Natural killer cell (primary cell): ENCODE measurements around the gene ISCU. TPM values are rescaled to one million over a fixed set of nuclear protein-coding genes. Genes with fewer than 3 reads are reported as not detected.
A peak's percentile ranks its signal among the peaks of the same experiment; 100 is the strongest.

Experiments
- ATAC-seq, 3 donors: fragments of 150-1000 bp in 2 of 3; fragments of 200-7000 bp in 1 of 3; cut with Tn5 transposase; 1 replicate in 1 of 3; 2 replicates in 2 of 3; pipeline ENCODE4 v1.10.0; 2021; ENCODE audit warnings: mild to moderate bottlenecking in 2 of 3, moderate library complexity in 2 of 3
- DNase-seq, 2 donors: peaks; one replicate each; pipeline versions ENCODE4 v3.0.0 to v3.0.0-alpha.2; 2013 to 2021; ENCODE audit warnings: mixed read lengths in 1 of 2
- H3K27ac ChIP-seq: one replicate; pipeline ENCODE4 v1.5.1; 2013; ENCODE audit warnings: mild to moderate bottlenecking, low read length
- H3K27me3 ChIP-seq: one replicate; pipeline ENCODE4 v1.6.1; 2013; ENCODE audit warnings: low read length; ENCODE audit not compliant: control insufficient read depth, insufficient read depth
- H3K36me3 ChIP-seq: one replicate; pipeline ENCODE4 v1.6.1; 2013; ENCODE audit warnings: low read length; ENCODE audit not compliant: control insufficient read depth, insufficient read depth
- H3K4me1 ChIP-seq: one replicate; pipeline ENCODE4 v1.6.1; 2013; ENCODE audit warnings: low read length; ENCODE audit not compliant: control insufficient read depth, insufficient read depth
- H3K4me3 ChIP-seq: one replicate; pipeline ENCODE4 v1.5.1; 2013; ENCODE audit warnings: low read length
- H3K9me3 ChIP-seq: one replicate; pipeline ENCODE4 v1.6.1; 2013; ENCODE audit warnings: low read length; ENCODE audit not compliant: control insufficient read depth, insufficient read depth
- H3K27ac Mint-ChIP-seq, 2 donors: one replicate each; pipeline ENCODE4 v1.8.0; 2022; ENCODE audit warnings: mild to moderate bottlenecking in 2 of 2, mixed read lengths in 2 of 2, moderate library complexity in 1 of 2
- H3K27me3 Mint-ChIP-seq, 2 donors: one replicate each; pipeline ENCODE4 v1.8.0; 2022; ENCODE audit warnings: low read depth in 2 of 2, mixed read lengths in 2 of 2
- H3K36me3 Mint-ChIP-seq: one replicate; pipeline ENCODE4 v1.8.0; 2022; ENCODE audit warnings: mixed read lengths
- H3K4me1 Mint-ChIP-seq, 2 donors: one replicate each; pipeline ENCODE4 v1.8.0; 2022; ENCODE audit warnings: mixed read lengths in 2 of 2
- H3K4me3 Mint-ChIP-seq: one replicate; pipeline ENCODE4 v1.8.0; 2022; ENCODE audit warnings: mild to moderate bottlenecking, moderate library complexity, mixed read lengths
- H3K9me3 Mint-ChIP-seq, 2 donors: one replicate each; pipeline ENCODE4 v1.8.0; 2022; ENCODE audit warnings: mixed read lengths in 2 of 2
- CTCF ChIP-seq: fragments of 200-600 bp; IDR thresholded peaks from one replicate; pipeline ENCODE4 v1.8.0; 2022; ENCODE audit warnings: antibody characterized with exemption
- WGBS: methylation state at CpG from one replicate; pipeline ENCODE4 v1.1.7; 2013; ENCODE audit warnings: missing lambda C conversion rate; ENCODE audit not compliant: insufficient coverage; 5-methylcytosine and 5-hydroxymethylcytosine counted together
- intact Hi-C: fragments of 100-400 bp; cut with micrococcal nuclease; formaldehyde crosslinking; loops from one replicate; pipeline ENCODE4 v1.14.2; 2022
- total RNA-seq, 4 donors: library from RNA; stranded (reverse); fragments of 120-200 nt in 1 of 4; gene quantifications; one replicate each; pipeline versions ENCODE4 v1.2.3 to v1.2.4, GENCODE V29; 2013 to 2022

Gene ISCU
- total RNA-seq, 3 donors from 2014 or later (not counting 1 experiment from before 2014, with no cell fraction given): 86.9 to 103 (median 97.4) TPM

- ATAC-seq (no peak), DNase-seq (no peak)
- no peak overlapping the region for H3K4me3 ChIP-seq
- Mint-ChIP-seq H3K27ac (peak overlapping the region in 1 of 2 donors; percentile 9), H3K4me1 (peaks cover 32 to 34% of the 10 kb centered on the region in 2 donors), H3K4me3 (no peak overlapping the region), H3K9me3 (no peaks in the 10 kb centered on the region), H3K36me3 (no peaks in the 10 kb centered on the region), H3K27me3 (no peaks in the 10 kb centered on the region)
- 97% methylated on average over 24 of the region's 24 CpGs for WGBS
- peaks cover 22% of the 10 kb centered on the region for H3K4me1 ChIP-seq
- no peak overlapping the region for H3K27ac ChIP-seq
- H3K27me3 ChIP-seq: no peaks in the 10 kb centered on the region
- H3K9me3 ChIP-seq: no peaks in the 10 kb centered on the region
- no peak for TF ChIP-seq CTCF
- intact Hi-C loops: no loop called here
- H3K36me3 ChIP-seq: peaks cover 48% of the 10 kb centered on the region
Observed at GRCh38 chr12:108518101-108518715, 44.2 kb upstream of the ISCU start.

- H3K36me3 Mint-ChIP-seq: no peaks in the 10 kb centered on the region
- 97% methylated on average over 39 of the region's 39 CpGs for WGBS
- H3K4me3 Mint-ChIP-seq: no peak overlapping the region
Observed at GRCh38 chr12:108518716-108519496, 43.5 kb upstream of the ISCU start.

GRCh38 chr12:108519558-108519957 is 42.8 kb upstream of the ISCU start:
- Histone ChIP-seq H3K4me1 (peaks cover 18% of the 10 kb centered on the region), H3K27me3 (no peaks in the 10 kb centered on the region), H3K27ac (no peak overlapping the region), H3K36me3 (peaks cover 61% of the 10 kb centered on the region), H3K4me3 (no peak overlapping the region), H3K9me3 (no peaks in the 10 kb centered on the region)
- DNase-seq (peak in 1 of 2 donors; percentile 33), ATAC-seq (no peak)
- Mint-ChIP-seq H3K27ac (peak overlapping the region in 1 of 2 donors; percentile 13), H3K36me3 (no peaks in the 10 kb centered on the region), H3K4me3 (no peak overlapping the region), H3K4me1 (peaks cover 26 to 27% of the 10 kb centered on the region in 2 donors), H3K27me3 (no peaks in the 10 kb centered on the region), H3K9me3 (no peaks in the 10 kb centered on the region)
- WGBS: 65% methylated on average over 3 of the region's 4 CpGs
- intact Hi-C loops: no loop called here
- TF ChIP-seq CTCF: no peak

More at GRCh38 chr12:108518716-108519496, 43.5 kb upstream of the ISCU start:
- H3K9me3 Mint-ChIP-seq: no peaks in the 10 kb centered on the region
- DNase-seq (no peak), ATAC-seq (no peak)
- H3K9me3 ChIP-seq: no peaks in the 10 kb centered on the region
- H3K27ac ChIP-seq: no peak overlapping the region
- no peaks in the 10 kb centered on the region for H3K27me3 ChIP-seq
- H3K4me1 Mint-ChIP-seq: peaks cover 32% of the 10 kb centered on the region in 2 donors
- peaks cover 55% of the 10 kb centered on the region for H3K36me3 ChIP-seq
- H3K4me3 ChIP-seq: no peak overlapping the region
- no peak for TF ChIP-seq CTCF
- intact Hi-C loops: no loop called here
- peak overlapping the region in 1 of 2 donors; percentile 13 for H3K27ac Mint-ChIP-seq
- no peaks in the 10 kb centered on the region for H3K27me3 Mint-ChIP-seq
- peaks cover 22% of the 10 kb centered on the region for H3K4me1 ChIP-seq
